Measurements from ENCODE around the gene STRA6.

GRCh38 chr15:74209997-74210671, 7.5 kb upstream of the STRA6 start:
- TF ChIP-seq, protein P1, sequence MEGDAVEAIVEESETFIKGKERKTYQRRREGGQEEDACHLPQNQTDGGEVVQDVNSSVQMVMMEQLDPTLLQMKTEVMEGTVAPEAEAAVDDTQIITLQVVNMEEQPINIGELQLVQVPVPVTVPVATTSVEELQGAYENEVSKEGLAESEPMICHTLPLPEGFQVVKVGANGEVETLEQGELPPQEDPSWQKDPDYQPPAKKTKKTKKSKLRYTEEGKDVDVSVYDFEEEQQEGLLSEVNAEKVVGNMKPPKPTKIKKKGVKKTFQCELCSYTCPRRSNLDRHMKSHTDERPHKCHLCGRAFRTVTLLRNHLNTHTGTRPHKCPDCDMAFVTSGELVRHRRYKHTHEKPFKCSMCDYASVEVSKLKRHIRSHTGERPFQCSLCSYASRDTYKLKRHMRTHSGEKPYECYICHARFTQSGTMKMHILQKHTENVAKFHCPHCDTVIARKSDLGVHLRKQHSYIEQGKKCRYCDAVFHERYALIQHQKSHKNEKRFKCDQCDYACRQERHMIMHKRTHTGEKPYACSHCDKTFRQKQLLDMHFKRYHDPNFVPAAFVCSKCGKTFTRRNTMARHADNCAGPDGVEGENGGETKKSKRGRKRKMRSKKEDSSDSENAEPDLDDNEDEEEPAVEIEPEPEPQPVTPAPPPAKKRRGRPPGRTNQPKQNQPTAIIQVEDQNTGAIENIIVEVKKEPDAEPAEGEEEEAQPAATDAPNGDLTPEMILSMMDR (IDR thresholded peaks at IDR 0.05): no peak
- TF ChIP-seq EZH2 (IDR thresholded peaks at IDR 0.05; ENCODE audit: borderline replicate concordance, insufficient read depth, low read depth, low read length, poor library complexity, severe bottlenecking): no peak
